SU-DHL-6 (cell line): ENCODE results near the gene CHCHD3.

Source experiments
- EZH2phosphoT487 ChIP-seq: fragments of 200-600 bp; sonication (generic), shearing (Covaris generic); conservative IDR thresholded peaks from 2 replicates; pipeline ENCODE4 v1.6.1; 2018; ENCODE audit warnings: mild to moderate bottlenecking, antibody characterized with exemption, low read length, moderate library complexity, mixed read lengths
- TF ChIP-seq, protein P1 (sequence below): fragments of 200-600 bp; sonication (generic); IDR thresholded peaks from one replicate; pipeline ENCODE4 v1.5.1; 2017; ENCODE audit warnings: antibody characterized with exemption, mild to moderate bottlenecking, low read length, moderate library complexity; ENCODE audit not compliant: insufficient read depth, poor library complexity, severe bottlenecking

DNA sequence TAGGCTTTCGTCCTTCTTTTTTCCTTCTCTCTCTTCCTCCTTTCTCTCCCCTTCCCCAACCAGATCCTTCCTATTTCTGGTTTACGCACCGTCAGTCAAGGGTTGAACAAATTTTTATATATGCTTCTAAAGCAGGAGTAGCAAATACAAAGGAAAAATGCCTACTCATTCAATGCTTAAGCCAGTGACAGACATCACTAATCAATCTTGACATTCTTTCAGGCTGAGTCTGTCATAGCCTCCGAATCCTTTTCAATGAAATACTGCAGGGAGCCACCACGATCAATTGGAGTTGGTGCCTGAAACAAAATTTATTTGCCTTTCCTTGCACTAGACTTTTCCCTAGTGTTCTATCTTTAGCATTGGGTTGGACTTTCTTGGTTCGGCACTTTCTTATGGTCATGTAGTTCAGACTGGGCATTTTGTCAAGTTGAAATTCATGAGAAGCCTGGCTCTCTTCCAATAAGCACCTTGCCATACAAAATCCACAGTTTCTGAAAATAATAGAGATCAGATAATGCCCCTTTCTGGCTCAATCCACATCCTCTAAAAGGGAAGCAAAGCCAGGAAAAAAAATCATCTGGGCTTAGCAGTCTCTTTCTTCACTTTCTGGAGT, 266.1 kb downstream of the CHCHD3 start:
- TF ChIP-seq, protein P1, sequence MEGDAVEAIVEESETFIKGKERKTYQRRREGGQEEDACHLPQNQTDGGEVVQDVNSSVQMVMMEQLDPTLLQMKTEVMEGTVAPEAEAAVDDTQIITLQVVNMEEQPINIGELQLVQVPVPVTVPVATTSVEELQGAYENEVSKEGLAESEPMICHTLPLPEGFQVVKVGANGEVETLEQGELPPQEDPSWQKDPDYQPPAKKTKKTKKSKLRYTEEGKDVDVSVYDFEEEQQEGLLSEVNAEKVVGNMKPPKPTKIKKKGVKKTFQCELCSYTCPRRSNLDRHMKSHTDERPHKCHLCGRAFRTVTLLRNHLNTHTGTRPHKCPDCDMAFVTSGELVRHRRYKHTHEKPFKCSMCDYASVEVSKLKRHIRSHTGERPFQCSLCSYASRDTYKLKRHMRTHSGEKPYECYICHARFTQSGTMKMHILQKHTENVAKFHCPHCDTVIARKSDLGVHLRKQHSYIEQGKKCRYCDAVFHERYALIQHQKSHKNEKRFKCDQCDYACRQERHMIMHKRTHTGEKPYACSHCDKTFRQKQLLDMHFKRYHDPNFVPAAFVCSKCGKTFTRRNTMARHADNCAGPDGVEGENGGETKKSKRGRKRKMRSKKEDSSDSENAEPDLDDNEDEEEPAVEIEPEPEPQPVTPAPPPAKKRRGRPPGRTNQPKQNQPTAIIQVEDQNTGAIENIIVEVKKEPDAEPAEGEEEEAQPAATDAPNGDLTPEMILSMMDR = no peak
- no peak for TF ChIP-seq EZH2phosphoT487
